Activated CD8-positive, alpha-beta T cell treated with anti-CD3 and anti-CD28 coated beads, Interleukin-2, amount 10 ng/mL, durations not matched to agents 7 days and 5 days (primary cell): Measurements from ENCODE around the gene RB1. TPM values are rescaled to one million over a fixed set of nuclear protein-coding genes. Genes with fewer than 3 reads are reported as not detected.

Source experiments
- ATAC-seq: fragments of 150-1000 bp; cut with Tn5 transposase; one replicate; pipeline ENCODE4 v1.10.0; 2021; ENCODE audit warnings: moderate library complexity
- CTCF ChIA-PET: fragments of 350-600 bp; sonication (Branson Sonifier 250); formaldehyde crosslinking; loops from one replicate; lab custom pipeline; 2021; ENCODE audit warnings: antibody characterized with exemption; lab: Charles Lee
- POLR2A ChIA-PET: fragments of 350-600 bp; sonication (Branson Sonifier 250); formaldehyde crosslinking; loops from one replicate; lab custom pipeline; 2021; ENCODE audit warnings: antibody characterized with exemption; lab: Charles Lee
- DNase-seq: peaks from one replicate; pipeline ENCODE4 v3.0.0-alpha.2; 2020
- H3K27ac Mint-ChIP-seq: one replicate; pipeline ENCODE4 v1.8.0; 2021; ENCODE audit warnings: mild to moderate bottlenecking, mixed read lengths
- H3K27me3 Mint-ChIP-seq: one replicate; pipeline ENCODE4 v1.8.0; 2021; ENCODE audit warnings: low read depth, mixed read lengths
- H3K36me3 Mint-ChIP-seq: one replicate; pipeline ENCODE4 v1.8.0; 2021; ENCODE audit warnings: low read depth, mixed read lengths
- H3K4me1 Mint-ChIP-seq: one replicate; pipeline ENCODE4 v1.8.0; 2021; ENCODE audit warnings: low read depth, mixed read lengths
- H3K4me3 Mint-ChIP-seq: one replicate; pipeline ENCODE4 v1.8.0; 2021; ENCODE audit warnings: mild to moderate bottlenecking, mixed read lengths
- H3K9me3 Mint-ChIP-seq: one replicate; pipeline ENCODE4 v1.8.0; 2022; ENCODE audit warnings: mixed read lengths; ENCODE audit not compliant: insufficient read depth
- total RNA-seq, 2 experiments: library from RNA; stranded (reverse); gene quantifications; one replicate each; pipeline ENCODE4 v1.2.3, GENCODE V29; 2021

The RB1 gene
- total RNA-seq, 2 experiments from 2014 or later, result 61.7 to 64.6 TPM

DNA sequence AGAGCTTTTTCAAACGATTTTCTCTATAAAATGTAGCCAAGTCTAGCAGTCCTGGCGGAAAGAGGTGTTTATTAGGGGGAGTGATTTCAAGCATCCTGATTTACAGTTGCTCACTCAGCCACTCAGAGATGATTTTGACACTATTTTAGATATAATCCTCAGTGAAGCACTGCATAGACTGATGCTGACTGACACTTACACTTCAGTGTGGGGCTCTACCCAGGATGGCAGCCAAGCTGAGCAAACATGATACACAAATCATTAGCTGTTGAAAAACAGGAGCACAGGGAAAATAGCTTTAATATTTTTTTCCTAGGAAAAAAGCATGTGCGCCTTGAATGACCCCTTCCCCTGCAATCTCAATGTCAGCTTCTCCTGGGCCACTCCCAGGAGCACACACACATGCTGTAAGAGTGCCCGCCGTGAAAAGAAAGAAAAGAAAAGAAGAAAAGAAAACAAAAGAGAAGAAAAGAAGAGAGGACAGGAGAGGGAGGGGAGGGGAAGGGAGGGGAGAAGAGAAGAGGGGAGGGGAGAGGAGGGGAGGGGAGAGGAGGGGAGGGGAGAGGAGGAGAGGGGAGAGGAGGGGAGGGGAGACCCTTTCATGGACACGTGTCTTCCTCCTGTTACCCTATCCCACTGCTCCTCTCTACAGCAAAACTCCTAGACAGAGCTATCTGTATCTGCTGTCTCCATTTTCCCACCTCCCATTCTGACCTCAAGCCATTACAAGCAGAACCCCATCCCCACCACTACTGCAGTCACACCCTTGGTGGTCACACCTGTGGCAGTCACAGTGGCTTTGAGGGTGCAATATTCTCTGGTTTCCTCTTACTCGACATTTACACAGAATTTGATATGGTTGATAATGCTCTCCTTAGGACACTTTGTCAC is 193.0 kb downstream of the RB1 start:
- H3K4me1 Mint-ChIP-seq, result peaks cover 68% of the 10 kb centered on the region

DNA sequence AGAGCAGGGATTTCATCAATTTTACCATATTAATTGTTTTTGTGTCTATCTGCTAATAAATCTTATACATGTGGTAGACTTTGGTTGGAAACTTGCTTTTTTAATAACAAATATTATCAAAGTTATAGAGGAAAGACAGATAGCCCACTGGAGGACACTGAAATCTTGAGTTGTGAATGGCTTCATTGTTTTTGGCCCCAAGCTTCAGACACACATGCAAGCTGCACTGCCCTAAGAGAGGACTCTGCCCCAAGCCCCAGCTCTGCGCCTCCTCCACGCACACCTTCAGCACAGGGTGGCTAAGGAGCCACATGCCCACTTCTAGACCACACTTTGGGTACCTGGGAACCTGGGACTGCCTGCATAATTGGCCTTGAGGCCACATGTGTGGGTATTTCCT is 194.1 kb downstream of the RB1 start:
- DNase-seq (no peak), ATAC-seq (no peak)
- Mint-ChIP-seq H3K4me3 (no peak overlapping the region), H3K27ac (peak overlapping the region; percentile 90), H3K4me1 (peaks cover 77% of the 10 kb centered on the region), H3K27me3 (no peaks in the 10 kb centered on the region), H3K36me3 (peaks cover 51% of the 10 kb centered on the region), H3K9me3 (peaks cover 3% of the 10 kb centered on the region)
- ChIA-PET CTCF (no interaction called here), POLR2A (interaction anchor here (1.3 kb wide), 1 partner anchor 8 kb away, joined by 5 read pairs; no protein-coding TSS in a partner anchor)

More for the DNA sequence above, 193.0 kb downstream of the RB1 start:
- peaks cover 1% of the 10 kb centered on the region for H3K9me3 Mint-ChIP-seq
- ChIA-PET CTCF (interaction anchor here (1.0 to 3.1 kb wide), 5 partner anchors 8 to 84 kb away, joined by 3 to 19 read pairs (median 3); no protein-coding TSS in a partner anchor), POLR2A (interaction anchor here (0.8 to 1.9 kb wide), 4 partner anchors 9 to 479 kb away, joined by 3 to 10 read pairs (median 4); partner anchors contain the start of genes LPAR6 and RCBTB2)
- peak overlapping the region; percentile 90 for H3K27ac Mint-ChIP-seq
- peaks cover 43% of the 10 kb centered on the region for H3K36me3 Mint-ChIP-seq
- ATAC-seq, result peak; percentile 28
- DNase-seq, result peak; percentile 85
- no peaks in the 10 kb centered on the region for H3K27me3 Mint-ChIP-seq
- H3K4me3 Mint-ChIP-seq, result peak overlapping the region; percentile 57

DNA sequence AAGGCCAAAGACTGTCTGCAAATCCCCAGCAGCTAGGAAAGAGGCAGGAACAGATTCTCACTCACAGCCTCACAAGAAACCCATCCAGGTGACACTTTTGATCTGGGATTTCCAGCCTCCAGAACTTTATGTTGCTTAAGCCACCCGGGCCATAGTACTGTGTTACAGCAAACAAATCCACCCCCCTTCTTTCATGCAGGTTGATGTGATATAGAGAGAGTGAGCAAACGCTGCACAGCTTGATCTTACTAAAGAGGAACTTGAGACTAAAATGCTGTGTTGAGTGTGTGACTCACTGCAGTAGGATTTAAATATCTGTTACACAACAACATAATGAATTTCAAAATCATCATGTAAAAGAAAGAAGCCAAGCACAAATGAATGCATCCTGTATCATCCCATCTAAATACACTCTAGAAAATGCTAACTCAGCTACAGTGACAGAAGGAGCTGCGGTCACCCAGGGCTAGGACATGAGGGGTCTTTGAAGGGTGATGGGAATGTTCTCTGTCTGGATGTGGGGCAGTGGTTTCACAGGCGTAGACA is 197.2 kb downstream of the RB1 start:
- peaks cover 7% of the 10 kb centered on the region for H3K9me3 Mint-ChIP-seq
- H3K27me3 Mint-ChIP-seq, result no peaks in the 10 kb centered on the region
- H3K36me3 Mint-ChIP-seq, result peaks cover 79% of the 10 kb centered on the region
- CTCF ChIA-PET, result interaction anchor here (1.8 kb wide), 1 partner anchor 166 kb away, joined by 4 read pairs; no protein-coding TSS in a partner anchor
- no peak for ATAC-seq
- H3K4me1 Mint-ChIP-seq, result peaks cover 94% of the 10 kb centered on the region
- H3K27ac Mint-ChIP-seq, result no peak overlapping the region
- H3K4me3 Mint-ChIP-seq, result no peak overlapping the region
- POLR2A ChIA-PET, result interaction anchor here (0.6 to 1.4 kb wide), 2 partner anchors 32 to 166 kb away, joined by 3 to 7 read pairs; partner anchors contain the start of gene RCBTB2
- no peak for DNase-seq

DNA sequence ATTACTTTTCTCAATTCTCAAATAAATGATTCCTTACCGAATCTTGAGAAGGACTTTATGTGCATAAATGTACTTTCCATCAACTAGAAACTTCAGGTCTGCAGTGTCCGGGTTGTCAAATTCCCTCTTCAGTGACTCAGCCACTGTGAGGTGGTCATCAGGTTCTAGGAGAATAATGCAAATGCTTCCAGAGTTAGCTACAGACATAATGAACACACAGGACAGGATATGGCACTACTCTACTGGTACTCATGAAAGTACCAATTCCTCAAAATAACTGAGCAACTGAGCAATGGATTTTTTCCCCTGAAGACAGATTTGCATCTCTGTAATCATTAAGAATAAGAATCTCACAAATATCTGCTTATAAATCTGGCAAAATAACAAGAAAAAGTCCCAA is 198.2 kb downstream of the RB1 start:
- Mint-ChIP-seq H3K27me3 (no peaks in the 10 kb centered on the region), H3K4me3 (no peak overlapping the region), H3K36me3 (peaks cover 86% of the 10 kb centered on the region), H3K9me3 (peaks cover 7% of the 10 kb centered on the region), H3K27ac (no peak overlapping the region), H3K4me1 (peaks cover 95% of the 10 kb centered on the region)
- no peak for ATAC-seq
- ChIA-PET CTCF (interaction anchor here (1.8 kb wide), 1 partner anchor 167 kb away, joined by 4 read pairs; no protein-coding TSS in a partner anchor), POLR2A (interaction anchor here (0.6 to 1.4 kb wide), 2 partner anchors 31 to 167 kb away, joined by 3 to 7 read pairs; partner anchors contain the start of gene RCBTB2)
- no peak for DNase-seq

DNA sequence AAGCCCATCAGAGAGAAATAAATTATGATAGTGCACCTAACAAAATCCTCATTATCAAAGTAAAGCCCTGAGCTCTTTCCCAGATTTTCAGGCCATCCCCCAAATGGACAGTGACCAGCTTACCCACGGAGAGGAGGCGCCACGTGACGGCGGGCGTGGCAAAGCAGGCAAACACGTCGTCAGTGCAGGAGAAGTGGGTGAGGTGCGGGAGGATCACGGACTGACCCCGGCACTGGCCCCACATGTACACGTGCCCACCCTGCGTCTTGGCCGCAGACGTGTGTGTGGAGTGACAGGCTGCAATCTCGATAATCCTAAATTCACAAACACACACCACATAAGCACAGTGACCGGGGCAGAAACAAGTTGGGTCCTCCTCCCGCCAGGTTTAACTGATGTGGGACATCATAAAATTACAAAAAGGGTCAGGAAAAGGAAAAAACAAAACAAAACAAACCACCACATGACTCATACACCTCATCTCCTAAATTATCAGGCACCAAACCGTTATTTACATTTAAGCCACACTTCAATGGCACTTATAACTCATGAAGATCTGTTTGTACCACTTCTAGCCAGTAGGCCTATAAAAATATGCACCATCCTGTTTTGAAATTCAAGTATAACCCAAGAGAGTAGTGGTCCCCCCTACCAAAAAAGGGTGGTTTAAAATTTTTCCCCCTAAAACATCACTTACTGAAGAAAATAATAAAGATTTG is 199.2 kb downstream of the RB1 start:
- peaks cover 95% of the 10 kb centered on the region for H3K4me1 Mint-ChIP-seq
- no peaks in the 10 kb centered on the region for H3K27me3 Mint-ChIP-seq
- no peak overlapping the region for H3K4me3 Mint-ChIP-seq
- peaks cover 7% of the 10 kb centered on the region for H3K9me3 Mint-ChIP-seq
- POLR2A ChIA-PET, result no interaction called here
- H3K36me3 Mint-ChIP-seq, result peaks cover 91% of the 10 kb centered on the region
- ATAC-seq, result no peak
- DNase-seq, result no peak
- CTCF ChIA-PET, result no interaction called here
- peak overlapping the region; percentile 25 for H3K27ac Mint-ChIP-seq

DNA sequence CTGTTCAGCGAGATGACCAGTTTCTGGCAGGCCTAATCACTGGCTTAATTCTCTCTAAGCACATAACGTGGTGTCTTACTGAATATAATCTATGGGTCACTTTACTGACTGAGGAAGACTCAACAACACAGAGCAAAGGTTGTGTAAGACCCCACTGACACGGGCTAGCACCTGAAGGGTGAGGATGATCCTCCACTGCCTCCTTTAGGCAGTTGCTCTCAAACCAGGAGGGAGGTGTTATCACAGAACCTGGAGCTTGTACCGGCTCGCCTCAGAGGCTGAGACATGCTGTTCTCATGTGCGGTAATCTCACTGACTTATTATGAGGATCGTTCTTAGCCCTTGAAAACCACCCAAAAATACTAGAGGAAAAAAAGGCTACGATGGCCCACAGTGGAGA is 201.1 kb downstream of the RB1 start:
- Mint-ChIP-seq H3K27me3 (no peaks in the 10 kb centered on the region), H3K4me3 (no peak overlapping the region), H3K4me1 (peaks cover 89% of the 10 kb centered on the region), H3K36me3 (peaks cover 87% of the 10 kb centered on the region), H3K27ac (peak overlapping the region; percentile 90), H3K9me3 (peaks cover 7% of the 10 kb centered on the region)
- no peak for ATAC-seq
- ChIA-PET POLR2A (interaction anchor here (1.9 to 3.9 kb wide), 2 partner anchors 12 to 28 kb away, joined by 11 to 30 read pairs; partner anchors contain the start of gene RCBTB2), CTCF (interaction anchor here (0.6 to 2.4 kb wide), 7 partner anchors 10 to 146 kb away, joined by 3 to 9 read pairs (median 4); partner anchors contain the start of gene RCBTB2)
- DNase-seq, result no peak

DNA sequence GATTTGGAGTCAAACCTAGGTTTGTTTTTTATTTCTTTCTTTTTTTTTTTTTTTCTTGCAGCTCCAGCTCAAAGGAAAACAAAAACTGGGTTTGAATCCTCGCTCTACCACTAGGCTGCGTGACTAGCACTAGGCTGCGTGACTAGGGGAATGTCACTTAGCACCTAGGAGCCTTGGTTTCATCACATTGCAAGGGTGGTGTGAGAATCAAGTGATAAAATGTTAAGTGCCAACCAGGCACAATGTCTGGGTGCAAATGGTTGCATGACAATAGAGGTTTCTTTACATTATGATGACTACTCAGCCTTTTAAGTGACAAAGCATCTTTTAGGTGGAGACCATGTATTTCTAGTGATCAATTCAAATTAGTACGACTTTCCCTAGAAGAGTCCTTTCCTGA is 201.5 kb downstream of the RB1 start:
- H3K4me1 Mint-ChIP-seq, result peaks cover 88% of the 10 kb centered on the region
- H3K36me3 Mint-ChIP-seq, result peaks cover 86% of the 10 kb centered on the region
- POLR2A ChIA-PET, result interaction anchor here (0.7 to 3.9 kb wide), 4 partner anchors 8 to 96 kb away, joined by 4 to 30 read pairs (median 8); partner anchors contain the start of gene RCBTB2
- peak overlapping the region; percentile 90 for H3K27ac Mint-ChIP-seq
- peak overlapping the region; percentile 50 for H3K4me3 Mint-ChIP-seq
- no peak for DNase-seq
- ATAC-seq, result peak; percentile 29
- H3K27me3 Mint-ChIP-seq, result no peaks in the 10 kb centered on the region
- peaks cover 7% of the 10 kb centered on the region for H3K9me3 Mint-ChIP-seq
- CTCF ChIA-PET, result interaction anchor here (0.6 to 2.4 kb wide), 8 partner anchors 10 to 147 kb away, joined by 3 to 9 read pairs (median 5); partner anchors contain the start of gene RCBTB2

DNA sequence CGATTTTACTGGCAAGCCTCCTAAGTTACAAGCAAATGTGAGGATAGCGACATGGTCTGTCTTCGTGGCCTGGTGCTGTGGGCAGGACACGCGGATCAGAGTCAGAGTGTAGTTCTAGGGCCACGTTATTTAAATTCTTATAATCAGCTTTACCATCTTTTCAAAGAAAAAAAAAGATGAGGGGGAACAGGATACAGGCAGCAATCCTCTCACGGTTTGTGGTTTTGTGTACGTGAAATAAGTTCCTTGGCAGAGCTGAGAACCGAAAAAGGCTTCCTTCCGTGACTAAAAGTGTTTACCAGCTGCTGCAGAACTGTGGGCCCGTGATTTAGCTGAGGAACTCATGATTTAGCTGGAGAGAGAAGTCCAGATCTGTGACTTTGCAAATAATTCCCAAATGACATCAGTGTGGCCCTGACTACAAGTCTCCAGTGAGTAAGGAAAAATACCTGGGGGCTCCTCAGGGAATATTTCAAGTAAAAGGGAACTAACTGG is 202.1 kb downstream of the RB1 start:
- POLR2A ChIA-PET, result interaction anchor here (0.7 to 3.9 kb wide), 8 partner anchors 9 to 619 kb away, joined by 3 to 30 read pairs (median 4); partner anchors contain the start of gene RCBTB2
- Mint-ChIP-seq H3K27ac (peak overlapping the region; percentile 90), H3K27me3 (no peaks in the 10 kb centered on the region), H3K9me3 (peaks cover 7% of the 10 kb centered on the region), H3K4me1 (peaks cover 90% of the 10 kb centered on the region), H3K4me3 (peak overlapping the region; percentile 50), H3K36me3 (peaks cover 89% of the 10 kb centered on the region)
- ATAC-seq (peak; percentile 84), DNase-seq (peak; percentile 84)
- CTCF ChIA-PET, result interaction anchor here (0.7 to 2.4 kb wide), 9 partner anchors 10 to 108 kb away, joined by 3 to 7 read pairs (median 3); partner anchors contain the start of gene RCBTB2

DNA sequence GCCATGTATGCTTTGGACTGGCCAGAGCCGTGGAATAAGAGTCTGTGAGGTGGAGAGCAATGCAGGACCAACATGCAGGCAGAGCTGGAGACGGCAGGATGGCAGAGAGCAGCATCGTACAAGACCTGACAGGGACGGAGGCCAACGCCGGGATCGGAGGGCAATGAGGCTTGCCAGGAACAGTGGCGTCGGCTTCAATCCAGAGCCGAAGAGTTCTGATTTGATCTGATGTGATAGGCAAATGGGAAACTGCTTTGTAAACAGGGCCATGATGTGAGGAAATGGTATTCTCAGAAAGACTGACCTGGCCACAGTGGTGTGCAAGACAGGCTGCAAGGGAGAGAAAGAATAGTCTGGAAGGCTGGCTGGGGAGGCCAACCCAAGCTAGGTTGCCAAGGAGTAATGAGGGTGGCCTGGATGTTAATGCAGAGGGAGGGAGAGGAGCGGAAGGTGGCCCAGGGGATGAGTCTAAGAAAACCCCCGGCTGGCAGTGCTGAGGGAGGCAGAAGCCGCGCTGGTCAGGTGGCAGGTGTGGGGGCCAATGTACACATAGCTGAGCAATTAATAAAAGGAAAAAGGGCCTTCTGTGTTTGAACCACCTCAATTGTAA is 202.6 kb downstream of the RB1 start:
- peaks cover 85% of the 10 kb centered on the region for H3K36me3 Mint-ChIP-seq
- H3K4me1 Mint-ChIP-seq, result peaks cover 87% of the 10 kb centered on the region
- H3K4me3 Mint-ChIP-seq, result peak overlapping the region; percentile 50
- peak; percentile 35 for ATAC-seq
- POLR2A ChIA-PET, result interaction anchor here (0.7 to 3.9 kb wide), 8 partner anchors 9 to 619 kb away, joined by 3 to 30 read pairs (median 5); partner anchors contain the start of gene RCBTB2
- no peaks in the 10 kb centered on the region for H3K27me3 Mint-ChIP-seq
- DNase-seq, result no peak
- CTCF ChIA-PET, result interaction anchor here (0.7 to 2.4 kb wide), 9 partner anchors 10 to 105 kb away, joined by 3 to 7 read pairs (median 3); partner anchors contain the start of gene RCBTB2
- peak overlapping the region; percentile 90 for H3K27ac Mint-ChIP-seq
- H3K9me3 Mint-ChIP-seq, result peaks cover 7% of the 10 kb centered on the region

DNA sequence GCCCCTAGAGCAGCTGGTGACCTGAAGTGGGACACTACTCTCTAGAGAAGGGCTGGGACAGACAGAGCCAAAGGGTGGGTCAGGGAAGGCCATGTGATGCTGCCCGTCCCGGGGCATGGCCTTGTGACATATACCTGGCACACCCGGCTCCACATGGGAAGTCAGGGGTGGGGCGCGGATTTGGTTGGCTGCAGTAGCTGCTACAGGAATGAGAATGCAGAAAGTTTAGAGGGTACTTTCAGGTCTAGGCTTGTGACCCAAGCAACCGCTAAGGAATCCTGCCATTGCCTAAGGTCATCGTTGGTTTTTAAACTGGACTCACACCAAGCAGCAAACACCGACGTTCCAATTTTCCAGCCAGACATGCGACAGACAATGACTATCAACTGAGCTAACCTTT is 203.5 kb downstream of the RB1 start:
- no peak for DNase-seq
- no peak overlapping the region for H3K4me3 Mint-ChIP-seq
- H3K4me1 Mint-ChIP-seq, result peaks cover 78% of the 10 kb centered on the region
- no peak for ATAC-seq
- H3K36me3 Mint-ChIP-seq, result peaks cover 84% of the 10 kb centered on the region
- H3K27ac Mint-ChIP-seq, result peak overlapping the region; percentile 90
- POLR2A ChIA-PET, result interaction anchor here (1.2 to 3.9 kb wide), 2 partner anchors 14 to 26 kb away, joined by 5 to 30 read pairs; partner anchors contain the start of gene RCBTB2
- H3K27me3 Mint-ChIP-seq, result no peaks in the 10 kb centered on the region
- CTCF ChIA-PET, result interaction anchor here (1.1 to 1.2 kb wide), 2 partner anchors 11 to 73 kb away, joined by 3 to 4 read pairs; no protein-coding TSS in a partner anchor
- H3K9me3 Mint-ChIP-seq, result peaks cover 4% of the 10 kb centered on the region
